Measurements from ENCODE around the gene STX5.
"Not testable (repeated sequence)": the region's sequence is repeated elsewhere in the genome, so short reads cannot be mapped to it uniquely, and the experiment has no call there.

Gene STX5

DNA sequence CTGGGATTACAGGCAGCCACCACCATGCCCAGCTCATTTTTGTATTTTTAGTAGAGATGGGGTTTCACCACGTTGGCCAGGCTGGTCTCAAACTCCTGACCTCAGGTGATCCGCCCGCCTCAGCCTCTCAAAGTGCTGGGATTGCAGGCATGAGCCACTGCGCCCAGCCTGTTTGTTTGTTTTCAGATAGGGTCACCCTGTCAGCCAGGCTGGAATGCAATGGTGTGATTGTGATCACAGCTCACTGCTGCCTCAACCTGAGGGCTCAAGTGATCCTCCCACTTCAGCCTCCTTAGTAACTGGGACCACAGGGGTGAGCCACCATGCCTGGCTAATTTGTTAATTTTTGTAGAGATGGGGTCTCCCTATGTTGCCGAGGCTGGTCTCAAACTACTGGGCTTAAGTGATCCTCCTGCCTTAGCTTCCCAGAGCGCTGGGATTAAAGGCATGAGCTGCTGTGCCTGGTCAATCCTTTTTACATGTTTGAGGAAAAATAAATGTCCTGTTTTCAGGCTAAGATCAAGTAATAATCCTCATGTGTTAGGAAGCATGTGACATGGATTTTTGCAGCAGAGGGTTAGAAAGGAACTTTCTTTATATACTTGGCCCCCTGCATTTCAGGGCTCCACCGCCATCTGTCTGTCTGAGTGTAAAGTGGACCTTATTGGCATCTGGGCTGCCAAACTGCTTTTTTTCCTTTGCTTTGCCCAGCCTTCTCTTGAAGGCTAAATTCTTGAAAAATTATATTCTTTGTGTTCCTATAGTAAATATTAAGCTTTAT, 44.0 kb upstream of the STX5 start:
- TF ChIP-seq, protein P1, sequence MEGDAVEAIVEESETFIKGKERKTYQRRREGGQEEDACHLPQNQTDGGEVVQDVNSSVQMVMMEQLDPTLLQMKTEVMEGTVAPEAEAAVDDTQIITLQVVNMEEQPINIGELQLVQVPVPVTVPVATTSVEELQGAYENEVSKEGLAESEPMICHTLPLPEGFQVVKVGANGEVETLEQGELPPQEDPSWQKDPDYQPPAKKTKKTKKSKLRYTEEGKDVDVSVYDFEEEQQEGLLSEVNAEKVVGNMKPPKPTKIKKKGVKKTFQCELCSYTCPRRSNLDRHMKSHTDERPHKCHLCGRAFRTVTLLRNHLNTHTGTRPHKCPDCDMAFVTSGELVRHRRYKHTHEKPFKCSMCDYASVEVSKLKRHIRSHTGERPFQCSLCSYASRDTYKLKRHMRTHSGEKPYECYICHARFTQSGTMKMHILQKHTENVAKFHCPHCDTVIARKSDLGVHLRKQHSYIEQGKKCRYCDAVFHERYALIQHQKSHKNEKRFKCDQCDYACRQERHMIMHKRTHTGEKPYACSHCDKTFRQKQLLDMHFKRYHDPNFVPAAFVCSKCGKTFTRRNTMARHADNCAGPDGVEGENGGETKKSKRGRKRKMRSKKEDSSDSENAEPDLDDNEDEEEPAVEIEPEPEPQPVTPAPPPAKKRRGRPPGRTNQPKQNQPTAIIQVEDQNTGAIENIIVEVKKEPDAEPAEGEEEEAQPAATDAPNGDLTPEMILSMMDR (IDR thresholded peaks at IDR 0.05; ENCODE audit: extremely low read depth, missing control alignments): no peak

DNA sequence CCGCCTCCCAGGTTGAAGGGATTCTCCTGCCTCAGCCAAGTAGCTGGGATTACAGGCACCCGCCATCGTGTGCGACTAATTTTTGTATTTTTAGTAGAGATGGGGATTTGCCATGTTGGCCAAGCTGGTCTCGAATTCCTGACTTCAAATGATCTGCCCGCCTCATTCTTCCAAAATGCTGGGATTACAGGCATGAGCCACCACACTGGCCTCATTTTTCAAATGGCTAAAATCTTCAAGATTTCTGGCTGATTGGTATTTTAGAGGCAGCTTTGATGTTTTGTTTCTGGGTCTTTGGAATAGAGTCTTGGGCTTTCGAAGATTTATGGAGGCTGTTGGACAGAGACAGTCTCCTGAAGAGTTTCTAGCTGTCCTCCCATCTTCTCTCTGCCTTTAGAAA, 43.0 kb upstream of the STX5 start:
- DNase-seq (ENCODE audit: low spot score): no peak
- TF ChIP-seq, protein P1 (IDR thresholded peaks at IDR 0.05; ENCODE audit: extremely low read depth, missing control alignments): no peak

More for the DNA sequence above, 44.0 kb upstream of the STX5 start:
- DNase-seq (ENCODE audit: low spot score): no peak

DNA sequence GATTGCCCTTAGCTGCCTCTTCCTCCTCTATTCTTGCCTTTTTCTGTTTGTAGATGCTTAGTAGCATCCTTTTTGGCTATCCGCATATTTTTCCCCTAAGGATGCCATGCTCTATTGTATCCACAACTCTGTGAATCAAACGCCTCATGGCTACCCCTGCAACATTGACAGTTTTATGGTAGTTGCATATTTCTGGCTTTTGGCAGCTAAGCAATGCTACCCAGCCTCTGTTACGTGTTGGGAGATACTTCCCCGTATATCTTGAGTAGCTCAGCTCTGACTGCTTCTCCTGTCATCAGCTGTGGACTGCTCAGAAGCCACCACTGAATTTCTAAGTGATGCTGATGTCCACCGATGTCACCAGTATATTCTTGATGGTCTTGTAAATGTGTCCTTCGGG, 33.8 kb upstream of the STX5 start:
- TF ChIP-seq, protein P1 (IDR thresholded peaks at IDR 0.05; ENCODE audit: extremely low read depth, missing control alignments): no peak
- no peak for DNase-seq (ENCODE audit: low spot score)

DNA sequence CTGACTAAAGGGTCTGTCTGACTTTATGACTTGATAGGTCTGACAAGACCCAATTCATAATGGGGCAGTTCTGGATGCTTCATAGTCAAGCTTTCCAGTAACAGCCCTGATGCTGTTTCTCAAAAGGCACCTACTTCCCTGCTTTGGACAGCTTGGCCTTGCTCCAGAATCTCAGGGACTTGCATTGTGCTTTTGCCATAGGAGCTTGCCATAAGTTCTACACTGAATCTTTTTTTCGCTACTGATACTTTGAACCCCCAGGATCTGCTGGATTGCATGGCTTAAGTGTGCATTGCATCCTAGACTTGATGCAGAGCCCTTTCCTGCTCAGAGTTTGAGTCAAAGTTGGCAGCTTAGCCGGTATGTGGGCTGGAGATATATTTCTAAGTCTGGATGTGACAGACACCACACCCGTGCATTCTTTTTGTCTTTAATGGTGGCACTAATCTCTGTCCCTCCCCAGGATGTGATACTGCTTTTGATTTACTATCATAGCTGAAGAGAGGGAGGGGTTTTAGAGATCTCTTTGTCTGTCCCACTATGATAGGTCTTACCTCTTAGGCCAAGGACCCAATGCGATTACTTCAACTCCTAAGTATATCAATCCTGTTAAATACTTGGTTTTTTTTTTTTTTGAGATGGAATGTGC, 32.0 kb upstream of the STX5 start:
- TF ChIP-seq, protein P1 (IDR thresholded peaks at IDR 0.05; ENCODE audit: extremely low read depth, missing control alignments): no peak
- DNase-seq (ENCODE audit: low spot score): no peak

DNA sequence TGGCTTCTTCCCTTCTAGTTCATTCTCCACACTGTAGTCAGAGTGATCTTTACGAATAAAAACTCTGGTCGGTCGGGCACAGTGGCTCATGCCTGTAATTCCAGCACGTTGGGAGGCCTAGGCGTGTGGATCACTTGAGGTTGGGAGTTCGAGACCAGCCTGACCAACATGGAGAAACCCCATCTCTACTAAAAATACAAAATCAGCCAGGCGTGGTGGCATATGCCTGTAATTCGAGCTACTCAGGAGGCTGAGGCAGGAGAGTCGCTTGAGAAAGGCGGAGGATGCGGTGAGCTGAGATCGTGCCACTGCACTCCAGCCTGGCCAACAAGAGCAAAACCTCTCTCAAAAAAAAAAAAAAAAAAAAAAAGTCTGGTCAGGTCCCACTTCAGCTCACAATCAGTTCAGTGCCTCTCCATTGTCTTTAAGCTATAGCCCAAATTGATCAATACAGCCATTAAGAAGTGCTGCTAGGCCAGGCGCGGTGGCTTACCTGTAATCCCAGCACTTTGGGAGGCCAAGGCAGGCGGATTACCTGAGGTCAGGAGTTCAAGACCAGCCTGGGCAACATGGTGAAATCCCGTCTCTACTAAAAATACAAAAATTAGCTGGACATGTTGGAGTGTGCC, 29.8 kb upstream of the STX5 start:
- not testable (repeated sequence) for DNase-seq (ENCODE audit: low spot score)

DNA sequence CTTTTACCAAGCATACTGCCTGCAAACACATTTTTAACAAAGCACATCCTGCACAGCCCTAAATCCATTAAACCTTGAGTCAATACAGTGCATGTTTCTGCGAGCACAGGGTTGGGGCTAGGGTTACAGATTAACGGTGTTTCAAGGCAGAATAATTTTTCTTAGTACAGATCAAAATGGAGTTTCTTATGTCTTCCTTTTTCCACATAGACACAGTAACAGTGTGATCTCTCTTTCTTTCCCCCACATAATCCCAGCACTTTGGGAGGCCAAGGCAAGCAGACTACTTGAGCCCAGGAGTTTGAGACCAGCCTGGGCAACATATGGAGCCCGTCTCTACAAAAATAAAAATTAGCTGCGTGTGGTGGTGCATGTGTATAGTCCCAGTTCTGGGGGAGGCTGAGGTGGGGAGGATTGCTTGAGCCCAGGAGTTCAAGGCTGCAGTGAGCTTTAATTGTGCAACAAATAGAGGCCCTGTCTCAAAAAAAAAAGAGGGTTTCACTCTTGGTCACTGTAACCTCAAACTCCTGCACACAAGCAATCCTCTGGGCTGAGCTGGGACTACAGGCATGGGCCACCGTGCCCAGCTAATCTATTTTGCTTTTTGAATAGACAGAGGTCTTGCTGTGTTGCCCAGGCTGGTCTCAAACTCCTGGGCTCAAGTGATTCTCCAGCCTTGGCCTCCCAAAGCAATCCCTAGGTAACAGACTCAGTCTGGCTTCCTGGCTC, 29.1 kb upstream of the STX5 start:
- no peak for DNase-seq (ENCODE audit: low spot score)
- TF ChIP-seq, protein P1 (IDR thresholded peaks at IDR 0.05; ENCODE audit: extremely low read depth, missing control alignments): no peak

DNA sequence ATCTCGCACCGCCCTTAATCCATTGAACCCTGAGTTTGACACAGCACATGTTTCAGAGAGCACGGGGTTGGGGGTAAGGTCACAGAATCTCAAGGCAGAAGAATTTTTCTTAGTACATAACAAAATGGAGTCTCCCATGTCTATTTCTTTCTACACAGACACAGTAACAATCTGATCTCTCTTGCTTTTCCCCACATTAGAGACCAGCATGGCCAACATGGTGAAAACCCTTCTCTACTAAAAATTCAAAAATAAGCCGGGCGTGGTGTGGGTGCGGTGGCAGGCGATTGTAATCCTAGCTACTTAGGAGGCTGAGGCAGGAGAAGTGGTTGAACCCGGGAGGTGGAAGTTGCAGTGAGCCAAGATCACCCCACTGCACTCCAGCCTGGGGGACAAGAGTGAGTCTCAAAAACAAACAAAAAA, 27.4 kb upstream of the STX5 start:
- not testable (repeated sequence) for DNase-seq (ENCODE audit: low spot score)

DNA sequence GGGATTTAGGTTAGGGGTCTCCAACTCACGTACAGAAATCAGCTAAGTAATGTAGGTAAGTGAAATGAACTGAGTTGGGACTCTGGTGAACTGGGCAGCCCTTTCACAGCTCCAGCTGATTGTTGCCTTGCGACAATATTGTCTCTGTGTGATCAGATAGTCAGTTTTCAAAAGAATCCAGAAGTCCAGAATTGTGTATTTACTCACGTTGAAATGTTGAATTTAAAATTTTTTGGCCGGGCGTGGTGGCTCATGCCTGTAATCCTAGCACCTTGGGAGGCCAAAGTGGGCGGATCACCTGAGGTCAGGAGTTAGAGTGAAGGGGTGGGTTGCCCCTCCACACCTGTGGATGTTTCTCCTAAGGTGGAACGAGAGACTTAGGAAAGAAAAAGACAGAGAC, 26.4 kb upstream of the STX5 start:
- TF ChIP-seq, protein P1 (IDR thresholded peaks at IDR 0.05; ENCODE audit: extremely low read depth, missing control alignments): no peak
- no peak for DNase-seq (ENCODE audit: low spot score)

All from GM20000 (cell line).